Upper lobe of right lung (tissue), 1 donor: Measurements from ENCODE around the gene RFPL1. TPM values are rescaled to one million over a fixed set of nuclear protein-coding genes. Genes with fewer than 3 reads are reported as not detected.
"Not testable (repeated sequence)": the region's sequence is repeated elsewhere in the genome, so short reads cannot be mapped to it uniquely, and the experiment has no call there.

Experiments used
- ATAC-seq: fragments of 200-7000 bp; cut with Tn5 transposase; one replicate; pipeline ENCODE4 v1.9.1; 2020; ENCODE audit warnings: mild to moderate bottlenecking, moderate library complexity
- DNase-seq: peaks from one replicate; pipeline ENCODE4 v3.0.0-alpha.2; 2020
- H3K27ac ChIP-seq: fragments of 200-600 bp; one replicate; pipeline ENCODE4 v1.8.0; 2022
- H3K27me3 ChIP-seq: fragments of 200-600 bp; one replicate; pipeline ENCODE4 v1.8.0; 2022; ENCODE audit warnings: mild to moderate bottlenecking
- H3K36me3 ChIP-seq: fragments of 200-600 bp; one replicate; pipeline ENCODE4 v1.8.0; 2022
- H3K4me1 ChIP-seq: fragments of 200-600 bp; one replicate; pipeline ENCODE4 v1.8.0; 2022
- H3K4me3 ChIP-seq: fragments of 200-600 bp; one replicate; pipeline ENCODE4 v1.8.0; 2022; ENCODE audit warnings: mild to moderate bottlenecking
- H3K9me3 ChIP-seq: fragments of 200-600 bp; one replicate; pipeline ENCODE4 v1.8.0; 2022
- intact Hi-C: fragments of 100-400 bp; cut with DNase I; formaldehyde crosslinking; loops from one replicate; pipeline ENCODE4 v1.11.0; 2022
- long read RNA-seq: library from polyadenylated mRNA; unstranded; transcript quantifications from one replicate; pipeline ENCODE4 v2.0.0, GENCODE V29; 2021
- total RNA-seq: library from RNA; stranded (reverse); fragmentation: NEBNext Ultra II Directional; extraction: Animal tissue kit (Norgen Biotek cat#: 25700); gene quantifications from one replicate; pipeline ENCODE4 v1.2.1, GENCODE V29; 2021
- TF ChIP-seq, protein P1 (sequence below): fragments of 200-600 bp; IDR thresholded peaks from one replicate; pipeline ENCODE4 v1.8.0; 2022; ENCODE audit warnings: antibody characterized with exemption
- donor health status: DM: no; HTN: yes; CAD: no; lungs with severe emphysema.

Gene RFPL1
- total RNA-seq: not detected
- long read RNA-seq: 0 reads

- H3K36me3 ChIP-seq, DNase-seq, ATAC-seq, H3K4me3 ChIP-seq, intact Hi-C loops, H3K9me3 ChIP-seq, H3K27ac ChIP-seq, H3K27me3 ChIP-seq, H3K4me1 ChIP-seq: not testable (repeated sequence)
Measured at GRCh38 chr22:29438283-29438682, at the start of gene RFPL1. Gene RFPL1 (plus strand): TSS chr22:29438583.

- DNase-seq (no peak), ATAC-seq (no peak)
- Histone ChIP-seq H3K36me3 (no peaks in the 10 kb centered on the region), H3K9me3 (no peaks in the 10 kb centered on the region), H3K4me3 (peak overlapping the region; percentile 83), H3K27ac (peak overlapping the region; percentile 84), H3K27me3 (no peaks in the 10 kb centered on the region), H3K4me1 (peaks cover 42% of the 10 kb centered on the region)
- intact Hi-C loops: no loop called here
- TF ChIP-seq, protein P1, sequence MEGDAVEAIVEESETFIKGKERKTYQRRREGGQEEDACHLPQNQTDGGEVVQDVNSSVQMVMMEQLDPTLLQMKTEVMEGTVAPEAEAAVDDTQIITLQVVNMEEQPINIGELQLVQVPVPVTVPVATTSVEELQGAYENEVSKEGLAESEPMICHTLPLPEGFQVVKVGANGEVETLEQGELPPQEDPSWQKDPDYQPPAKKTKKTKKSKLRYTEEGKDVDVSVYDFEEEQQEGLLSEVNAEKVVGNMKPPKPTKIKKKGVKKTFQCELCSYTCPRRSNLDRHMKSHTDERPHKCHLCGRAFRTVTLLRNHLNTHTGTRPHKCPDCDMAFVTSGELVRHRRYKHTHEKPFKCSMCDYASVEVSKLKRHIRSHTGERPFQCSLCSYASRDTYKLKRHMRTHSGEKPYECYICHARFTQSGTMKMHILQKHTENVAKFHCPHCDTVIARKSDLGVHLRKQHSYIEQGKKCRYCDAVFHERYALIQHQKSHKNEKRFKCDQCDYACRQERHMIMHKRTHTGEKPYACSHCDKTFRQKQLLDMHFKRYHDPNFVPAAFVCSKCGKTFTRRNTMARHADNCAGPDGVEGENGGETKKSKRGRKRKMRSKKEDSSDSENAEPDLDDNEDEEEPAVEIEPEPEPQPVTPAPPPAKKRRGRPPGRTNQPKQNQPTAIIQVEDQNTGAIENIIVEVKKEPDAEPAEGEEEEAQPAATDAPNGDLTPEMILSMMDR: no peak
Measured at GRCh38 chr22:29388759-29389090, 49.7 kb upstream of the RFPL1 start.

GRCh38 chr22:29390270-29390669 is 48.1 kb upstream of the RFPL1 start:
- H3K36me3 ChIP-seq: no peaks in the 10 kb centered on the region
- H3K9me3 ChIP-seq: no peaks in the 10 kb centered on the region
- H3K4me3 ChIP-seq: no peak overlapping the region
- no peaks in the 10 kb centered on the region for H3K27me3 ChIP-seq
- peaks cover 30% of the 10 kb centered on the region for H3K4me1 ChIP-seq
- no peak for DNase-seq
- no peak for ATAC-seq
- TF ChIP-seq, protein P1: no peak
- intact Hi-C loops: no loop called here
- no peak overlapping the region for H3K27ac ChIP-seq

- Histone ChIP-seq H3K27ac (no peak overlapping the region), H3K36me3 (no peaks in the 10 kb centered on the region), H3K4me3 (no peak overlapping the region), H3K9me3 (no peaks in the 10 kb centered on the region), H3K4me1 (peaks cover 20% of the 10 kb centered on the region), H3K27me3 (no peaks in the 10 kb centered on the region)
- intact Hi-C loops: no loop called here
- DNase-seq: no peak
- TF ChIP-seq, protein P1: no peak
- no peak for ATAC-seq
Measured at GRCh38 chr22:29391546-29391945, 46.8 kb upstream of the RFPL1 start.

- no peak for DNase-seq
- ATAC-seq: no peak
- intact Hi-C loops: no loop called here
- H3K9me3 ChIP-seq: no peaks in the 10 kb centered on the region
- H3K27me3 ChIP-seq: no peaks in the 10 kb centered on the region
- TF ChIP-seq, protein P1: no peak
- no peaks in the 10 kb centered on the region for H3K36me3 ChIP-seq
- H3K4me1 ChIP-seq: peaks cover 8% of the 10 kb centered on the region
- no peak overlapping the region for H3K27ac ChIP-seq
- H3K4me3 ChIP-seq: no peak overlapping the region
Measured at GRCh38 chr22:29393019-29393608, 45.3 kb upstream of the RFPL1 start.

- ATAC-seq (peak; percentile 95), DNase-seq (peak; percentile 72)
- no peak overlapping the region for H3K27ac ChIP-seq
- intact Hi-C loops: no loop called here
- H3K4me1 ChIP-seq: no peaks in the 10 kb centered on the region
- H3K9me3 ChIP-seq: no peaks in the 10 kb centered on the region
- H3K36me3 ChIP-seq: no peaks in the 10 kb centered on the region
- H3K4me3 ChIP-seq: no peak overlapping the region
- TF ChIP-seq, protein P1: peak; percentile 87
- no peaks in the 10 kb centered on the region for H3K27me3 ChIP-seq
Measured at GRCh38 chr22:29394931-29395581, 43.3 kb upstream of the RFPL1 start.
